GM11168 (cell line): ENCODE measurements around the gene PARP6.

Experiments used
- in situ Hi-C: fragments of 300-500 bp; cut with MboI; formaldehyde crosslinking; loops from one replicate; pipeline ENCODE4 v1.12.0; 2022; ENCODE audit warnings: low sequenced_read_pairs; ENCODE audit not compliant: unreplicated experiment

The PARP6 gene

GRCh38 chr15:72272213-72272996, at the start of gene PARP6:
TSS of gene PARP6 (minus strand) at chr15:72272554. CDS start at chr15:72267477, 5,077 bp downstream.
- in situ Hi-C loops, result no loop called here

- in situ Hi-C loops, result no loop called here
Observed at GRCh38 chr15:72319985-72320671, 47.8 kb upstream of the PARP6 start, which contains the start of gene CELF6. TSS of gene CELF6 (minus strand) at chr15:72320157. CDS start at chr15:72319874, 283 bp downstream.

GRCh38 chr15:72319360-72319984, 47.1 kb upstream of the PARP6 start:
- in situ Hi-C loops, result no loop called here

- in situ Hi-C loops, result no loop called here
Observed at GRCh38 chr15:72318408-72318942, 46.1 kb upstream of the PARP6 start.

- in situ Hi-C loops, result no loop called here
Observed at GRCh38 chr15:72315706-72316370, 43.5 kb upstream of the PARP6 start.

- in situ Hi-C loops, result no loop called here
Observed at GRCh38 chr15:72313881-72314280, 41.5 kb upstream of the PARP6 start.

GRCh38 chr15:72313448-72313840, 41.1 kb upstream of the PARP6 start:
- in situ Hi-C loops, result no loop called here

- in situ Hi-C loops, result no loop called here
Observed at GRCh38 chr15:72312605-72313447, 40.5 kb upstream of the PARP6 start.

- in situ Hi-C loops, result no loop called here
Observed at GRCh38 chr15:72307026-72307425, 34.7 kb upstream of the PARP6 start.

GRCh38 chr15:72306211-72306785, 33.9 kb upstream of the PARP6 start:
- in situ Hi-C loops, result no loop called here

GRCh38 chr15:72304596-72304995, 32.2 kb upstream of the PARP6 start:
- in situ Hi-C loops, result no loop called here

GRCh38 chr15:72302955-72303354, 30.6 kb upstream of the PARP6 start:
- in situ Hi-C loops, result no loop called here

GRCh38 chr15:72289597-72290325, 17.4 kb upstream of the PARP6 start:
- in situ Hi-C loops, result no loop called here

GRCh38 chr15:72288796-72289596, 16.6 kb upstream of the PARP6 start:
- in situ Hi-C loops, result no loop called here

- in situ Hi-C loops, result no loop called here
Observed at GRCh38 chr15:72285927-72286516, 13.7 kb upstream of the PARP6 start.

GRCh38 chr15:72285402-72285801, 13.0 kb upstream of the PARP6 start:
- in situ Hi-C loops, result no loop called here

- in situ Hi-C loops, result no loop called here
Observed at GRCh38 chr15:72284781-72285180, 12.4 kb upstream of the PARP6 start.
